B cell (primary cell): Measurements from ENCODE around the gene ANKRD11. TPM values are rescaled to one million over a fixed set of nuclear protein-coding genes. Genes with fewer than 3 reads are reported as not detected.

Source experiments
- ATAC-seq: fragments of 200-7000 bp; cut with Tn5 transposase; one replicate; pipeline ENCODE4 v1.10.0; 2021; ENCODE audit warnings: low read depth, mild to moderate bottlenecking, moderate number of reproducible peaks, moderate library complexity
- CTCF ChIA-PET: fragments of 350-600 bp; sonication (Branson Sonifier 250); formaldehyde crosslinking; loops from one replicate; lab custom pipeline; 2021; ENCODE audit warnings: antibody characterized with exemption, inconsistent platforms; lab: Charles Lee
- POLR2A ChIA-PET: fragments of 350-600 bp; sonication (Branson Sonifier 250); formaldehyde crosslinking; loops from one replicate; lab custom pipeline; 2021; ENCODE audit warnings: antibody characterized with exemption; lab: Charles Lee
- DNase-seq: peaks from one replicate; pipeline ENCODE4 v3.0.0; 2013
- H2AFZ ChIP-seq: 2 replicates; pipeline ENCODE4 v1.6.1; 2012; ENCODE audit warnings: mild to moderate bottlenecking, low read depth, low read length; ENCODE audit not compliant: insufficient read depth, poor library complexity, severe bottlenecking
- H3K27ac ChIP-seq, 2 donors: 1 replicate in 1 of 2; 2 replicates in 1 of 2; pipeline ENCODE4 v1.5.1; 2012 to 2013; ENCODE audit warnings: low read length in 2 of 2, mild to moderate bottlenecking in 2 of 2, moderate library complexity in 1 of 2
- H3K27me3 ChIP-seq, 4 experiments: fragments of 200-600 bp in 1 of 4; sonication (generic) in 1 of 4; replicated peaks in 1 of 4; 1 replicate in 2 of 4; 2 replicates in 2 of 4; pipeline versions ENCODE4 v1.6.1 to v1.7.0; 2013 to 2016; ENCODE audit warnings: low read length in 3 of 4, mild to moderate bottlenecking in 2 of 4, mixed read lengths in 1 of 4, moderate library complexity in 1 of 4; ENCODE audit not compliant: insufficient read depth in 4 of 4, control insufficient read depth in 3 of 4; ENCODE audit errors: control extremely low read depth in 1 of 4
- H3K36me3 ChIP-seq, 2 experiments: replicated peaks in 1 of 2; 1 replicate in 1 of 2; 2 replicates in 1 of 2; pipeline versions ENCODE4 v1.6.1 to v1.7.1; 2013; ENCODE audit warnings: low read length in 1 of 2; ENCODE audit not compliant: insufficient read depth in 2 of 2, control insufficient read depth in 1 of 2; ENCODE audit errors: control extremely low read depth in 1 of 2, extremely low read depth in 1 of 2
- H3K4me1 ChIP-seq, 2 donors: fragments of 200-600 bp in 1 of 2; sonication (generic) in 1 of 2; 1 replicate in 1 of 2; 2 replicates in 1 of 2; pipeline versions ENCODE4 v1.5.1 to v1.6.1; 2013 to 2017; ENCODE audit warnings: low read length in 2 of 2; ENCODE audit not compliant: control insufficient read depth in 2 of 2, insufficient read depth in 2 of 2
- H3K4me2 ChIP-seq: replicated peaks from 2 replicates; pipeline ENCODE3; 2012; ENCODE audit warnings: mild to moderate bottlenecking, low read depth, low read length; ENCODE audit not compliant: poor library complexity, severe bottlenecking
- H3K4me3 ChIP-seq, 5 experiments: fragments of 200-600 bp in 1 of 5; sonication (generic) in 1 of 5; 1 replicate in 3 of 5; 2 replicates in 2 of 5; pipeline versions ENCODE4 v1.5.1 to v1.7.0; 2011 to 2016; ENCODE audit warnings: low read length in 4 of 5, mild to moderate bottlenecking in 4 of 5, low read depth in 2 of 5, control low read depth in 1 of 5, moderate library complexity in 1 of 5; ENCODE audit not compliant: insufficient read depth in 1 of 5; ENCODE audit errors: control extremely low read depth in 1 of 5, extremely low read depth in 1 of 5
- H3K79me2 ChIP-seq: fragments of 200-600 bp; sonication (generic); one replicate; pipeline ENCODE4 v1.6.0; 2016; ENCODE audit warnings: low read length; ENCODE audit not compliant: control insufficient read depth, insufficient read depth
- H3K9ac ChIP-seq: fragments of 200-600 bp; sonication (generic); 2 replicates; pipeline ENCODE4 v1.6.1; 2017; ENCODE audit warnings: mild to moderate bottlenecking, low read length, moderate library complexity
- H3K9me3 ChIP-seq, 3 donors: one replicate each; pipeline versions ENCODE4 v1.6.1 to v1.7.1; 2013; ENCODE audit warnings: low read length in 2 of 3; ENCODE audit not compliant: control insufficient read depth in 2 of 3, insufficient read depth in 1 of 3; ENCODE audit errors: control extremely low read depth in 1 of 3
- H4K20me1 ChIP-seq: 2 replicates; pipeline ENCODE4 v1.6.0; 2012; ENCODE audit warnings: mild to moderate bottlenecking, low read length; ENCODE audit not compliant: insufficient read depth, control insufficient read depth, poor library complexity, severe bottlenecking
- H3K27ac Mint-ChIP-seq: one replicate; pipeline ENCODE4 v1.8.0; 2021; ENCODE audit warnings: mixed read lengths
- H3K27me3 Mint-ChIP-seq: one replicate; pipeline ENCODE4 v1.8.0; 2021; ENCODE audit warnings: mixed read lengths
- H3K4me1 Mint-ChIP-seq: one replicate; pipeline ENCODE4 v1.8.0; 2021; ENCODE audit warnings: mixed read lengths
- H3K4me3 Mint-ChIP-seq: one replicate; pipeline ENCODE4 v1.8.0; 2021; ENCODE audit warnings: mixed read lengths
- H3K9me3 Mint-ChIP-seq: one replicate; pipeline ENCODE4 v1.8.0; 2022; ENCODE audit warnings: mixed read lengths; ENCODE audit not compliant: insufficient read depth
- EZH2 ChIP-seq: IDR thresholded peaks from 2 replicates; pipeline ENCODE4 v1.6.1; 2012; ENCODE audit warnings: borderline replicate concordance, low read depth, mild to moderate bottlenecking, moderate library complexity, low read length; ENCODE audit not compliant: insufficient read depth, poor library complexity, severe bottlenecking
- WGBS: methylation state at CpG from one replicate; pipeline ENCODE4 v1.1.5; 2013; ENCODE audit warnings: missing lambda C conversion rate; ENCODE audit not compliant: insufficient coverage; 5-methylcytosine and 5-hydroxymethylcytosine counted together
- intact Hi-C: fragments of 100-400 bp; cut with micrococcal nuclease; formaldehyde crosslinking; loops from one replicate; pipeline ENCODE4 v1.10.0; 2022
- polyA plus RNA-seq: library from polyadenylated mRNA; depleted of rRNA; stranded (reverse); fragments of >200 nt; gene quantifications from 2 replicates; pipeline ENCODE4 v1.2.3, GENCODE V29; 2012
- total RNA-seq, 2 donors: library from RNA; stranded (reverse); fragments of 120-200 nt in 1 of 2; gene quantifications; 1 replicate in 1 of 2; 2 replicates in 1 of 2; pipeline versions ENCODE4 v1.2.3 to v1.2.4, GENCODE V29; 2013 to 2022
- TF ChIP-seq, protein P1 (sequence below): fragments of 200-600 bp; IDR thresholded peaks from one replicate; pipeline ENCODE4 v1.8.0; 2022; ENCODE audit warnings: antibody characterized with exemption, mild to moderate bottlenecking

Gene ANKRD11
- total and polyA plus RNA-seq, 2 donors (not counting 1 experiment from before 2014, with no cell fraction given): 67.9 to 314 TPM

DNA sequence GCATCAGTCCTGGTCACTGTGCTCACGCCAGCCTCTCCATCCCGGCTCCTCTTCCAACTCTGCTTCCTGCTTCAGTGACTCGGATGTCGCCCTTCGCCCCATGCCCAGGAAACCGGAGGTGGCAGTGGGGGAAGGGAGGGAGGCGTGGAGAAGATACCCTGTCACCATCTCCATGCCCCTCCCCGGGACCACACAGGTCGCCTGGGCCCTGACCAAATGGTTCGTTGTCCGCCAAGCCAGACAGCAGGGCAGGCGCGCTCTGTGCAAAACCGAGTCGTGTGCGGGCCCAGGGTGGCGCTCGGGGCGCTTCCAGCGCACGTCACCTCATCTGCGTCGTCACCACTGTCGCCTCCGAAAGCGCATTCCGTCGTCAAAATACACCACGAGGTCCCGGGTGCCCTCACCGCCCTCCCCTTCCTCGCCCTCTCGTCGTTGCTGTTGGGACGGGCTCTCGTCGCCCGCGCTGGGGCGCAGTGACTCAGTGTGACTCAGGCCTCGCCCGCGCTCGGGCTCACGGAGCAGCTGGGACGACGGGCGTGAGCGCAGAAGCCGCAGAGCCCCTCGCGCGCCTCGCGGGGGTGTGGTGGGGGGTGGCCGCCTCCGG is 233.6 kb downstream of the ANKRD11 start:
- POLR2A ChIA-PET: interaction anchor here (0.5 kb wide), 1 partner anchor 532 kb away, joined by 4 read pairs; no protein-coding TSS in a partner anchor
- intact Hi-C loops: loop anchor here (10.0 kb wide), 1 partner anchor 118 kb away; no protein-coding TSS in a partner anchor
- H3K27me3 ChIP-seq: peaks cover 0 to 27% (median 16%) of the 10 kb centered on the region in 4 experiments
- Mint-ChIP-seq H3K9me3 (no peaks in the 10 kb centered on the region), H3K4me1 (peaks cover 20% of the 10 kb centered on the region), H3K27me3 (peaks cover 28% of the 10 kb centered on the region), H3K4me3 (peak overlapping the region; percentile 59), H3K27ac (peak overlapping the region; percentile 6)
- 11% methylated on average over 50 of the region's 57 CpGs for WGBS
- H3K4me2 ChIP-seq: peak overlapping the region; percentile 76
- H3K9me3 ChIP-seq: peaks cover 0 to 21% (median 0%) of the 10 kb centered on the region in 3 donors
- no peaks in the 10 kb centered on the region for H3K36me3 ChIP-seq
- no peaks in the 10 kb centered on the region for H4K20me1 ChIP-seq
- no peak overlapping the region for H3K27ac ChIP-seq
- DNase-seq (peak; percentile 59), ATAC-seq (peak; percentile 77)
- H3K79me2 ChIP-seq: no peaks in the 10 kb centered on the region
- TF ChIP-seq EZH2: no peak
- TF ChIP-seq, protein P1, sequence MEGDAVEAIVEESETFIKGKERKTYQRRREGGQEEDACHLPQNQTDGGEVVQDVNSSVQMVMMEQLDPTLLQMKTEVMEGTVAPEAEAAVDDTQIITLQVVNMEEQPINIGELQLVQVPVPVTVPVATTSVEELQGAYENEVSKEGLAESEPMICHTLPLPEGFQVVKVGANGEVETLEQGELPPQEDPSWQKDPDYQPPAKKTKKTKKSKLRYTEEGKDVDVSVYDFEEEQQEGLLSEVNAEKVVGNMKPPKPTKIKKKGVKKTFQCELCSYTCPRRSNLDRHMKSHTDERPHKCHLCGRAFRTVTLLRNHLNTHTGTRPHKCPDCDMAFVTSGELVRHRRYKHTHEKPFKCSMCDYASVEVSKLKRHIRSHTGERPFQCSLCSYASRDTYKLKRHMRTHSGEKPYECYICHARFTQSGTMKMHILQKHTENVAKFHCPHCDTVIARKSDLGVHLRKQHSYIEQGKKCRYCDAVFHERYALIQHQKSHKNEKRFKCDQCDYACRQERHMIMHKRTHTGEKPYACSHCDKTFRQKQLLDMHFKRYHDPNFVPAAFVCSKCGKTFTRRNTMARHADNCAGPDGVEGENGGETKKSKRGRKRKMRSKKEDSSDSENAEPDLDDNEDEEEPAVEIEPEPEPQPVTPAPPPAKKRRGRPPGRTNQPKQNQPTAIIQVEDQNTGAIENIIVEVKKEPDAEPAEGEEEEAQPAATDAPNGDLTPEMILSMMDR: no peak
- peak overlapping the region in 4 of 5 experiments; percentile 12 to 29 (median 16) for H3K4me3 ChIP-seq
- H2AFZ ChIP-seq: peak overlapping the region; percentile 58
- CTCF ChIA-PET: no interaction called here
- H3K4me1 ChIP-seq: peaks cover 16 to 19% of the 10 kb centered on the region in 2 donors
- H3K9ac ChIP-seq: peak overlapping the region; percentile 29
